ENCODE results near the gene SLC7A6OS.
A peak's percentile ranks its signal among the peaks of the same experiment; 100 is the strongest.

SLC7A6OS gene

DNA sequence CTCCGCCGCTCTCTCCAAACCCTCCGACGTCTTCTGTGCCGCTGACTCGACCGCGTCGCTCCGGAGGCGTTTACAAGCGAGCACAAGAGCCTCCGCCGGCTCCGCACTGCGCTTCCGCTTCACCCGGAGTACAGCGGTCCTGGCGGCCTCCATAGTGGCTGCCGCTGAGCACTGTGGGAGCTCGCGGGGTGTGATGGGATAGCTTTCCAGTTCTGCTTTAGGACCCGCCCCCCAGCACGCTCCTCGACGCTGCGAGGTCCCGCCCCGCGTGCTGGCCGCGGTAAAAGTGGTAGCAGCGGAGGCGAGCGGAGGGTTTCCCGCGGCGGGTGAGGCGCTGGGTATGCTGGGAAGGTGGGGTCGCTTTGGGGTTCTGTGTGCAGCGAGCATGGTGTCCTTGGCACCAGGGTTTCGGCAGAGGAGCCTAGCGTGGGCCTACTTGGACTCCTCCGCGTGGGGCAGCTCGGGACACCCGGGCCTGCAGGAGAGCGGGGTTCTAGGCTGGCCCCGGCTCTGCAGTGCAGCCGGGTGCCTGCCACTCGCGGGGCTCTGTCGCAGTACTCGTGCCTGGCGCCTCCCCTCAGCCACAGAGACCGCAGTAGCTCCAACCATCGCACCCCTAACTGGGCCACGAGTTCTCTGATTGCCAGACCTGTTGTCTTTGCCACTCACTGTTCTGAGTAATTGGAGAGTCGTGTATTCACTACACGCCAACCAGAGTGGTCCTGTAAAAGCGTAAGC, at the start of gene SLC7A6OS, which contains the start of gene PRMT7 (continued):
- TF ChIP-seq, protein P1, sequence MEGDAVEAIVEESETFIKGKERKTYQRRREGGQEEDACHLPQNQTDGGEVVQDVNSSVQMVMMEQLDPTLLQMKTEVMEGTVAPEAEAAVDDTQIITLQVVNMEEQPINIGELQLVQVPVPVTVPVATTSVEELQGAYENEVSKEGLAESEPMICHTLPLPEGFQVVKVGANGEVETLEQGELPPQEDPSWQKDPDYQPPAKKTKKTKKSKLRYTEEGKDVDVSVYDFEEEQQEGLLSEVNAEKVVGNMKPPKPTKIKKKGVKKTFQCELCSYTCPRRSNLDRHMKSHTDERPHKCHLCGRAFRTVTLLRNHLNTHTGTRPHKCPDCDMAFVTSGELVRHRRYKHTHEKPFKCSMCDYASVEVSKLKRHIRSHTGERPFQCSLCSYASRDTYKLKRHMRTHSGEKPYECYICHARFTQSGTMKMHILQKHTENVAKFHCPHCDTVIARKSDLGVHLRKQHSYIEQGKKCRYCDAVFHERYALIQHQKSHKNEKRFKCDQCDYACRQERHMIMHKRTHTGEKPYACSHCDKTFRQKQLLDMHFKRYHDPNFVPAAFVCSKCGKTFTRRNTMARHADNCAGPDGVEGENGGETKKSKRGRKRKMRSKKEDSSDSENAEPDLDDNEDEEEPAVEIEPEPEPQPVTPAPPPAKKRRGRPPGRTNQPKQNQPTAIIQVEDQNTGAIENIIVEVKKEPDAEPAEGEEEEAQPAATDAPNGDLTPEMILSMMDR (tag by site-specific recombination; IDR thresholded peaks at IDR 0.05) = peak; percentile 68
- TF ChIP-seq SCRT1 (tag by site-specific recombination; IDR thresholded peaks at IDR 0.05; ENCODE audit: borderline replicate concordance) (no peak), ZNF501 (tag by site-specific recombination; IDR thresholded peaks at IDR 0.05) (peak; percentile 76), ZBTB17 (tag by site-specific recombination; IDR thresholded peaks at IDR 0.05) (peak; percentile 84), HOXC10 (CRISPR knock-in tag; IDR thresholded peaks at IDR 0.05) (no peak), YY2 (tag by site-specific recombination; IDR thresholded peaks at IDR 0.05) (peak; percentile 96), ZNF391 (tag by site-specific recombination; IDR thresholded peaks at IDR 0.05; ENCODE audit: borderline replicate concordance, low read depth) (peak; percentile 50; the same call in 1 of the 2 replicates), ZXDB (tag by site-specific recombination; IDR thresholded peaks at IDR 0.05) (peak; percentile 76), GFI1B (tag by site-specific recombination; IDR thresholded peaks at IDR 0.05) (no peak), ZNF174 (tag by site-specific recombination; IDR thresholded peaks at IDR 0.05) (no peak), ZNF133 (tag by site-specific recombination; IDR thresholded peaks at IDR 0.05) (peak; percentile 7; the same call in 1 of the 2 replicates), ZFP41 (tag by site-specific recombination; IDR thresholded peaks at IDR 0.05; ENCODE audit: borderline replicate concordance) (no peak), SCRT2 (tag by site-specific recombination; IDR thresholded peaks at IDR 0.05) (peak; percentile 86), GLIS2 (tag by site-specific recombination; IDR thresholded peaks at IDR 0.05) (peak; percentile 88), EGR2 (tag by site-specific recombination; IDR thresholded peaks at IDR 0.05; ENCODE audit: low read depth) (peak; percentile 49), ZNF274 (IDR thresholded peaks at IDR 0.05; ENCODE audit: low read length) (no peak), ZNF274 (tag by site-specific recombination; IDR thresholded peaks at IDR 0.05; ENCODE audit: borderline replicate concordance) (no peak), ZFP37 (tag by site-specific recombination; IDR thresholded peaks at IDR 0.05) (no peak), ZNF335 (tag by site-specific recombination; conservative IDR thresholded peaks at IDR 0.05) (peak; percentile 92)
- TF ChIP-seq, protein P2, sequence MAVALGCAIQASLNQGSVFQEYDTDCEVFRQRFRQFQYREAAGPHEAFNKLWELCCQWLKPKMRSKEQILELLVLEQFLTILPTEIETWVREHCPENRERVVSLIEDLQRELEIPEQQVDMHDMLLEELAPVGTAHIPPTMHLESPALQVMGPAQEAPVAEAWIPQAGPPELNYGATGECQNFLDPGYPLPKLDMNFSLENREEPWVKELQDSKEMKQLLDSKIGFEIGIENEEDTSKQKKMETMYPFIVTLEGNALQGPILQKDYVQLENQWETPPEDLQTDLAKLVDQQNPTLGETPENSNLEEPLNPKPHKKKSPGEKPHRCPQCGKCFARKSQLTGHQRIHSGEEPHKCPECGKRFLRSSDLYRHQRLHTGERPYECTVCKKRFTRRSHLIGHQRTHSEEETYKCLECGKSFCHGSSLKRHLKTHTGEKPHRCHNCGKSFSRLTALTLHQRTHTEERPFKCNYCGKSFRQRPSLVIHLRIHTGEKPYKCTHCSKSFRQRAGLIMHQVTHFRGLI (tag by site-specific recombination; IDR thresholded peaks at IDR 0.05) = peak; percentile 89
- TF ChIP-seq, protein P3, sequence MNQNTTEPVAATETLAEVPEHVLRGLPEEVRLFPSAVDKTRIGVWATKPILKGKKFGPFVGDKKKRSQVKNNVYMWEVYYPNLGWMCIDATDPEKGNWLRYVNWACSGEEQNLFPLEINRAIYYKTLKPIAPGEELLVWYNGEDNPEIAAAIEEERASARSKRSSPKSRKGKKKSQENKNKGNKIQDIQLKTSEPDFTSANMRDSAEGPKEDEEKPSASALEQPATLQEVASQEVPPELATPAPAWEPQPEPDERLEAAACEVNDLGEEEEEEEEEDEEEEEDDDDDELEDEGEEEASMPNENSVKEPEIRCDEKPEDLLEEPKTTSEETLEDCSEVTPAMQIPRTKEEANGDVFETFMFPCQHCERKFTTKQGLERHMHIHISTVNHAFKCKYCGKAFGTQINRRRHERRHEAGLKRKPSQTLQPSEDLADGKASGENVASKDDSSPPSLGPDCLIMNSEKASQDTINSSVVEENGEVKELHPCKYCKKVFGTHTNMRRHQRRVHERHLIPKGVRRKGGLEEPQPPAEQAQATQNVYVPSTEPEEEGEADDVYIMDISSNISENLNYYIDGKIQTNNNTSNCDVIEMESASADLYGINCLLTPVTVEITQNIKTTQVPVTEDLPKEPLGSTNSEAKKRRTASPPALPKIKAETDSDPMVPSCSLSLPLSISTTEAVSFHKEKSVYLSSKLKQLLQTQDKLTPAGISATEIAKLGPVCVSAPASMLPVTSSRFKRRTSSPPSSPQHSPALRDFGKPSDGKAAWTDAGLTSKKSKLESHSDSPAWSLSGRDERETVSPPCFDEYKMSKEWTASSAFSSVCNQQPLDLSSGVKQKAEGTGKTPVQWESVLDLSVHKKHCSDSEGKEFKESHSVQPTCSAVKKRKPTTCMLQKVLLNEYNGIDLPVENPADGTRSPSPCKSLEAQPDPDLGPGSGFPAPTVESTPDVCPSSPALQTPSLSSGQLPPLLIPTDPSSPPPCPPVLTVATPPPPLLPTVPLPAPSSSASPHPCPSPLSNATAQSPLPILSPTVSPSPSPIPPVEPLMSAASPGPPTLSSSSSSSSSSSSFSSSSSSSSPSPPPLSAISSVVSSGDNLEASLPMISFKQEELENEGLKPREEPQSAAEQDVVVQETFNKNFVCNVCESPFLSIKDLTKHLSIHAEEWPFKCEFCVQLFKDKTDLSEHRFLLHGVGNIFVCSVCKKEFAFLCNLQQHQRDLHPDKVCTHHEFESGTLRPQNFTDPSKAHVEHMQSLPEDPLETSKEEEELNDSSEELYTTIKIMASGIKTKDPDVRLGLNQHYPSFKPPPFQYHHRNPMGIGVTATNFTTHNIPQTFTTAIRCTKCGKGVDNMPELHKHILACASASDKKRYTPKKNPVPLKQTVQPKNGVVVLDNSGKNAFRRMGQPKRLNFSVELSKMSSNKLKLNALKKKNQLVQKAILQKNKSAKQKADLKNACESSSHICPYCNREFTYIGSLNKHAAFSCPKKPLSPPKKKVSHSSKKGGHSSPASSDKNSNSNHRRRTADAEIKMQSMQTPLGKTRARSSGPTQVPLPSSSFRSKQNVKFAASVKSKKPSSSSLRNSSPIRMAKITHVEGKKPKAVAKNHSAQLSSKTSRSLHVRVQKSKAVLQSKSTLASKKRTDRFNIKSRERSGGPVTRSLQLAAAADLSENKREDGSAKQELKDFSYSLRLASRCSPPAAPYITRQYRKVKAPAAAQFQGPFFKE (tag by site-specific recombination; IDR thresholded peaks at IDR 0.05; ENCODE audit: borderline replicate concordance) = 0 out of 2 replicates have a peak, but pooled peaks have one; percentile 2
- TF ChIP-seq, protein P4, sequence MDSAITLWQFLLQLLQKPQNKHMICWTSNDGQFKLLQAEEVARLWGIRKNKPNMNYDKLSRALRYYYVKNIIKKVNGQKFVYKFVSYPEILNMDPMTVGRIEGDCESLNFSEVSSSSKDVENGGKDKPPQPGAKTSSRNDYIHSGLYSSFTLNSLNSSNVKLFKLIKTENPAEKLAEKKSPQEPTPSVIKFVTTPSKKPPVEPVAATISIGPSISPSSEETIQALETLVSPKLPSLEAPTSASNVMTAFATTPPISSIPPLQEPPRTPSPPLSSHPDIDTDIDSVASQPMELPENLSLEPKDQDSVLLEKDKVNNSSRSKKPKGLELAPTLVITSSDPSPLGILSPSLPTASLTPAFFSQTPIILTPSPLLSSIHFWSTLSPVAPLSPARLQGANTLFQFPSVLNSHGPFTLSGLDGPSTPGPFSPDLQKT (IDR thresholded peaks at IDR 0.05; ENCODE audit: borderline replicate concordance, low read depth, low read length) = no peak
- TF ChIP-seq, protein P5, sequence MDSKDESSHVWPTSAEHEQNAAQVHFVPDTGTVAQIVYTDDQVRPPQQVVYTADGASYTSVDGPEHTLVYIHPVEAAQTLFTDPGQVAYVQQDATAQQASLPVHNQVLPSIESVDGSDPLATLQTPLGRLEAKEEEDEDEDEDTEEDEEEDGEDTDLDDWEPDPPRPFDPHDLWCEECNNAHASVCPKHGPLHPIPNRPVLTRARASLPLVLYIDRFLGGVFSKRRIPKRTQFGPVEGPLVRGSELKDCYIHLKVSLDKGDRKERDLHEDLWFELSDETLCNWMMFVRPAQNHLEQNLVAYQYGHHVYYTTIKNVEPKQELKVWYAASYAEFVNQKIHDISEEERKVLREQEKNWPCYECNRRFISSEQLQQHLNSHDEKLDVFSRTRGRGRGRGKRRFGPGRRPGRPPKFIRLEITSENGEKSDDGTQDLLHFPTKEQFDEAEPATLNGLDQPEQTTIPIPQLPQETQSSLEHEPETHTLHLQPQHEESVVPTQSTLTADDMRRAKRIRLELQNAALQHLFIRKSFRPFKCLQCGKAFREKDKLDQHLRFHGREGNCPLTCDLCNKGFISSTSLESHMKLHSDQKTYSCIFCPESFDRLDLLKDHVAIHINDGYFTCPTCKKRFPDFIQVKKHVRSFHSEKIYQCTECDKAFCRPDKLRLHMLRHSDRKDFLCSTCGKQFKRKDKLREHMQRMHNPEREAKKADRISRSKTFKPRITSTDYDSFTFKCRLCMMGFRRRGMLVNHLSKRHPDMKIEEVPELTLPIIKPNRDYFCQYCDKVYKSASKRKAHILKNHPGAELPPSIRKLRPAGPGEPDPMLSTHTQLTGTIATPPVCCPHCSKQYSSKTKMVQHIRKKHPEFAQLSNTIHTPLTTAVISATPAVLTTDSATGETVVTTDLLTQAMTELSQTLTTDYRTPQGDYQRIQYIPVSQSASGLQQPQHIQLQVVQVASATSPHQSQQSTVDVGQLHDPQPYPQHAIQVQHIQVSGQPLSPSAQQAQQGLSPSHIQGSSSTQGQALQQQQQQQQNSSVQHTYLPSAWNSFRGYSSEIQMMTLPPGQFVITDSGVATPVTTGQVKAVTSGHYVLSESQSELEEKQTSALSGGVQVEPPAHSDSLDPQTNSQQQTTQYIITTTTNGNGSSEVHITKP (tag by site-specific recombination; IDR thresholded peaks at IDR 0.05) = peak; percentile 81
- TF ChIP-seq, protein P6, sequence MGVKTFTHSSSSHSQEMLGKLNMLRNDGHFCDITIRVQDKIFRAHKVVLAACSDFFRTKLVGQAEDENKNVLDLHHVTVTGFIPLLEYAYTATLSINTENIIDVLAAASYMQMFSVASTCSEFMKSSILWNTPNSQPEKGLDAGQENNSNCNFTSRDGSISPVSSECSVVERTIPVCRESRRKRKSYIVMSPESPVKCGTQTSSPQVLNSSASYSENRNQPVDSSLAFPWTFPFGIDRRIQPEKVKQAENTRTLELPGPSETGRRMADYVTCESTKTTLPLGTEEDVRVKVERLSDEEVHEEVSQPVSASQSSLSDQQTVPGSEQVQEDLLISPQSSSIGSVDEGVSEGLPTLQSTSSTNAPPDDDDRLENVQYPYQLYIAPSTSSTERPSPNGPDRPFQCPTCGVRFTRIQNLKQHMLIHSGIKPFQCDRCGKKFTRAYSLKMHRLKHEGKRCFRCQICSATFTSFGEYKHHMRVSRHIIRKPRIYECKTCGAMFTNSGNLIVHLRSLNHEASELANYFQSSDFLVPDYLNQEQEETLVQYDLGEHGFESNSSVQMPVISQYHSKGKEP (tag by site-specific recombination; IDR thresholded peaks at IDR 0.05) = no peak

All from HEK293 (cell line).